ENCODE measurements around the gene FGFR3.

Gene FGFR3

DNA sequence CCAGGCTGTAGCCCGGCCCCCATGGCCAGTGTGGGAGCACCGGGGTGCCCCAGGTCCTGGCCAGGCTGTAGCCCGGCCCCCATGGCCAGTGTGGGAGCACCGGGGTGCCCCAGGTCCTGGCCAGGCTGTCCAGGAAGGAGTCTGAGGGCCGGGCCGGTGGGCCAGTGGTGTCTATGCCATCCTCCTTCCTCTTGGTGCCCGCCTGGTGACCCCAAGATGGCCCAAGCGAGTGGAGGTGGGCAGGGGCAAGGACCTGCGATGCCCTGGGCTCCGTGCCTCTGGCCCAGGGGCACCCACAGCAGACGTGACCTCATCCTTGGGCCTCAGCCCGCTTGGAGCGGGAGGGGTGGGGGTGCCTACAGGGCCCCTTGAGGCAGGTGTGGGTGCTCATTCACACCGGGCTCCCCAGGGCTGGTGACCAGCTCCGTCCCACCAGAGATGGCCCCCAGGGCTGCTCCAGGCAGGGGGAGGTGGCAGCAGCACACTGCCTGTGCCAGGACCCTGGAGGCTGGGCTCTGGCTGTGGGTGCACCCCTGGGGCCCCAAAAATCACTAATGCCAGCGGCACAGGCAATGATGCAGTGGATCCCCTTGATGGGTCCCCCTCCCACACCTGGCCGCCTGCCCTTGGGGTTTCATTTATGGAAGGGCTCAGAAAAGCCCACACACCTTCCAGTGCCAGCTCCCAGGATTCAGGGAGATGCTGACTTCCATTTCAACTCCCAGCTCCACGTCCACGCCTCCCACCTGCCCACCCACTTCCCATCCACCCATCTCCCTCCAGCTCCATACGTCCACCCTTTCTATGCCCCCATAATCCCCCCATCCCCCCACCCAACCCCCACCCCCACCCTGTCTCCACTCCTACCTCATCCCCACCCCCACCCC lies 36.0 kb upstream of the FGFR3 start:
- no peak for DNase-seq

- DNase-seq: no peak
Observed at GRCh38 chr4:1757836-1758235, 35.3 kb upstream of the FGFR3 start.

DNA sequence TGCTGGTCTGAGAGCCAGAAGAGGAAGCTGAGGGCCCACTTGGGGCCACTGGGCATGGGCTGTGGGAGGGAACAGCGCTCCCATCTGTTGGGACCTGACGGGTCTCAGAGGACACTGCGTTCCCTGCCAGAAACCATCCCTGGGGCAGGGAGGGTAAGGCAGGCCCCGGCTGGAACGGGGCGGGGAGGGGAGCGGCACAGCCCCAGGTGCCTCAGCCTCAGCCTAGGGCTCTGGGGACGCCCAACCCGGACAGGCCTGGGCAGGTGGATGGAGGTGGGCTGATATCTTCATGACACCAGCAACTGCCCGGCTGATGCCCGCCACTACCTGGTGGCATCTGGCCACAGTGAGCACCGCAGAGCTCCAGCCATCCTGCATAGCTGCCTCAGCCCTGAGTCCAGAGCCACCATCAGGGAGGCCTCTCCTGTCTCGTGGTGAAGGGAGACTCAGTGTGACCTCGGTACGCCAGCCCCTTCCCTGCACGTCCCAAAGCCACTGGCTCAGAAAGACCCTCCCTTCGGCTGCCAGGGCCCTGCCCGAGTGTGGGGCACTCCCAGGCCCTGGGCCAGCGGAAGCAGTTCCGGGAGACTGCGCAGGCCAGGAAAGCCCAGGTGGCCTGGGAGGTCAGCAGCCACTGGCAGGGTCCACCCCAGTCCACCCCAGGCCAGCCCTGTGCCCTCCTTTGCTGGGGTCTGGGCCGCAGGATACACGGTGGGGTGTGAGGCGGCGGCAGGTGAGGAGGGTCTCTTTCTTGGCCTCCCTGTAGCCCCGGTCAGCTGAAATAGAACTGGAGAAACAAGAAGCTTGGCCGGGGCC lies 34.6 kb upstream of the FGFR3 start:
- DNase-seq: no peak

GRCh38 chr4:1759170-1759817 lies 33.8 kb upstream of the FGFR3 start:
- DNase-seq: no peak

DNA sequence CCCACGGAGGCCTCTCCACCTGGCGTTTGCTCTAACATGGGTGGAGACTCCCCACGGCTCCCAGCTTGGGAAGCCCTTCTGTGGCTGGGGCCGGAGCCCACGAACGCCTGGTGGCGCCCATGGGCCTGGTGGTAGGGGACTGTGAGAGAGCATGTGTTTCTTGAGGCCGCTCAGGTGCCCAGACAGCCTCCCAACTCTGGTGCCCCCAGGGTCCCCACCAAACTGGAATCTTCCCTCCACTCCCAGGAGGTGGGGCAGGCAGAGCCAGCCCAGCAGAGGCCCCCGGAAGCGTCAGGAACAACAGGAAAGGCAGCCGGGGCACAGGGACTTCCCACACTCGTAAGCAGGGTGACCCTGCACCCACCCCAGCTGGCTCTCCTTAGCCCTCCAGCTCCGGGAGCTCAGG lies 33.3 kb upstream of the FGFR3 start:
- DNase-seq: no peak

GRCh38 chr4:1760521-1761071 lies 32.5 kb upstream of the FGFR3 start:
- DNase-seq: no peak

GRCh38 chr4:1761130-1761689 lies 31.9 kb upstream of the FGFR3 start:
- DNase-seq: no peak

GRCh38 chr4:1762264-1763010 lies 30.7 kb upstream of the FGFR3 start:
- no peak for DNase-seq

- DNase-seq: no peak
Observed at GRCh38 chr4:1763070-1763549, 30.0 kb upstream of the FGFR3 start.

DNA sequence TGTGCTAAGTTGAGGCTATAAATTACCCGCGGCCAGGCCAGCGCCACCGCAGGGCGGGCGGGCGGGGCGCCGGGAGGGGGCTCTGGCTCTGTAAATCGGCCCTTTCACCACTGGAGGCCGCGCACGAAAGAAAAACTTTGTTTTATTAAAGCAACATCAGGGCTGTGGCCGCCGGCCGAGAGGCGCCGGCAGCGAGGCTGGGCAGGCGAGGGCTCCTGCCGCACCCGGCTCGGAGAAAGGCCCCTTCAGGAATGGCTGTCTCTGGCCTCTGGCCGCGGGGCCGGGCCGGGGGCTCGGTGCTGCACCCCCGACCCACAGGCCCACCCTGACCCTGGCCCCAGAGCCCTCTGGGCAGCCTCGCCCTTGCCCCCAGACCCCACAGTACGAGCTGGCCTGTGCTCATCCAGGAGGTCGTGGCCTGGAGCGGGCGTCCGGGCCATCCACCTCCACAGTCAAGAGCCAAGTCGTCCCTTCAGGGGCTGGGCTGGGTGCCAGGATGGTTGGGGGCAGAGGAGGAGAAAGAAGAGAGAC lies 29.5 kb upstream of the FGFR3 start:
- no peak for DNase-seq

DNA sequence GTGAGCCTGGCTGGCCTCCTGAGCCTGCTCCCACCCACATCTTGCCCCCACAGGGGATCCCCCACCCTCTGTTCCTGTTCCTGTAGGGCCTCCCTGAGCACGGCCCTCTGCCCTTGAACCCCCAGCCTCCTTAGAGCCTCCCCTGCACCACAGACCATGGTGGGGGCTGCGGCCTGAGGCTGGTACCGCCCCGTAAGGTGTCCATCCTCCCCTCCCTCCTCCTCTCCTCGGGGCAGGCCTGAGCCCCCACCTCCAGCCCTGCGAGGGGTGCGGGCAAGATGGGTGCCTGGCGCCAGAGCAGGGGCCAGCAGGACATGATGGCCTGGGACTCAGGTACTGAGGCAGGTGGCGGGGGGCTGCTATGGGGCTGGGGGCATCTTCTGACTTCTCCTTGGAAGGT lies 28.4 kb upstream of the FGFR3 start:
- no peak for DNase-seq

DNA sequence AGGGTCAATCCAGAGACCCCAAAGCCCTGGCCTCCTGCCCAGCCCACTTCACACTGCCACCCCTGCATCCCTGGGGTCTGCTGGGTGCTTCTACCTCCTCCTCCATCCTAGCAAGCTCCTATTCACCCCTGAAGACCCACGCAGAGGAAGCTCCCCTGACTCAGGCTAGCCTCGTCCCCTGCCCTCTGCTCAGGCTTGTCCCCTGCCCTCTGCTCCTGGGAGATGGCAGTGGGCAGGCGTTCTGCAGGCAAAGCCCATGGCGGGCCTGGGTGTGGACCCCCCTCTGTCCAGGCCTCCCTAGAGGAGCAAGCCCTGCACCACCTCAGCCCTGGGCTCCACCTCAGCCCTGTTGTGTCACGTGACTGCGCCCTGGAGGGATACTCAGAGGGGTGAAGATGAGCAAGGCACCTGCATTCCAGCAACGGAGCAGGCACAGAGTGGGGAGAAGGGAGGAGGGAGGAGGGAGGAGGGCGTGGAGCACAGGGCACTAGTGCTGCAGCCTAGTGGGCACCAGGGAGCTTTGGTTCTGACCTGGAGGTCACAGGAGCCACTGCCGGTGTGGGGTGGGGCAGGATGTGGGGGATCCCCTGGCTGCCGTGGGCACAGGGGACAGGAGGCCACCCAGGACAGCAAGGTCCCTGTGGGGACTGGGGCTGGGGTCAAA lies 27.6 kb upstream of the FGFR3 start:
- DNase-seq: no peak

DNA sequence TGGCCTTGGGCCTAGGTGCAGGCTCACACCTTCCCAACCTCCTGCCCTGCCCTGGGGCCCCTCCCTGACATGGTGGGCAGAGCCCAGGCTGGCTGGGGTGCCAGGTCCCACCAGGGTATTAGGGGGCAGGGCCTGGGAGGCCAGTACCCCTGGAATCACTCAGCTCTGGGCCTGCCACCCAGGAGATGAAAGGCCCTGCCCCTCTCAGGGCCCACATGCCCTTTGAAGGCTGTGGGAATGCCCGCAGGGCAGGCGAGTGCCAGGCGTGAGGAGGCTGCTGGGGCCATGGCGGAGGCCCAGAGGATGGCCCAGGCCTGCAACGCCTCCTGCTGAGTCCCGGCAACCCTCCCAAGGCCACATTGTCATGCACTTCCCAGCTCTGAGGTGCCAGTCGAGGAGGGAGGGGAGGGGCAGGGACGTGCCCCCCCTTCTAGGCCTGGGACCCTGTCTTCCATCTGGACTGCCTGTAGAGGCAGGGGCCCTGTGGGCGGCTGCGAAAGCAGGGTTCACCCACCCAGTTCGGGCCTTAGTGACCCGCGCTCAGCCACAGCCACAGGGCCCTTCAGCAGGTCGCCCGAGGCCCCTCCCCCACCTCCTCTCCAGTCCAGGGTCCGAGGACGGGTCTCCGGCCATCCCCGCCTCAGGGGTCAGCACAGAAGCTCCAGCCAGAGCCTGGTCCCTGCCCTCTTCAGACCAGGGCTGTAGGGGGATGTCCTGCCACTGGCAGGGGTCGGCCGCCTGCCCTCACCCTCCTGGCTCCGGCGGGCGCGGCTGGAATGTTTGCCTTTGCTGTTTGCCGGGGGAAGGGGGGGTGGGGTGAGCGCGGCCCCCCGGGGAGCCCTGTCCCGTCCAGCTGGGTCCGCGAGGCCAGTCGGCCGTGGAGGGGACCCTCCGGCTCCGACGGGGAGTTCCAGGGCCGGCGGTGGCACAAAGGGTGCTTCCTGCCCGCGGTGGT lies 26.7 kb upstream of the FGFR3 start:
- no peak for DNase-seq

DNA sequence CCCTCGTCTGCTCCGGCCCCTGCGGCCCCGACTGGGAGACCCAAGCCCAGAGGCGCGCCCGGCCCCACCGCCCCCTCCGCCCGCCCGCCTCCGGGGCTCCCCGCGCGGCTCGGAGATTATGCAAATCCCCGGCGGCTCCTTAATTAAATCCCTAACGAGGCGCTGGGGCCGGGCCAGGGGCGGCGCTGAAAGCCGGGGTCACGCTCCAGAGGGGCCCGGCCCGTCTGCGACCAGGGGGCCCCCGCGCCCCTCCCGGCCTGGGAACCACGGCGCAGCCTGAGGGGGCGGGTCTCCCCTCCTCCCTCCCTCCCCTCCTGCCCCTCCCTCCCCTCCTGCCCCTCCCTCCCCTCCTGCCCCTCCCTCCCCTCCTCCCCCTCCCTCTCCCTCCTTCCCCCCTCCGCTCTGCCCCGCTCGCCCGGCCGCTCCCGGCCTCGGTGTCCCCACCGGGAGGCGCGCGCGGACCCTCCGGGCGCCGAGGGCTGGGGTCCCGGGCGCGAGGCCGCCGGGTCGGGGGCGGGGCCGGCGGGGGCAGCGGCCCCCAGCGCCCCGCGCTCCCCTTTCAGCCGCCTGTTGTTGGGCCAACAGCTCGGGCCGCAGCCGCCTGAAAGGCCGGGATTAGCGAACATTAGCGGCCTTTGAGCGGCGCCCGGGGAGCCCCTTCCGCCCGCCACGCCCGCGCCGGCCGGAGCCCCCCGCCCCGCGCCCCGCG lies 25.9 kb upstream of the FGFR3 start:
- no peak for DNase-seq

DNA sequence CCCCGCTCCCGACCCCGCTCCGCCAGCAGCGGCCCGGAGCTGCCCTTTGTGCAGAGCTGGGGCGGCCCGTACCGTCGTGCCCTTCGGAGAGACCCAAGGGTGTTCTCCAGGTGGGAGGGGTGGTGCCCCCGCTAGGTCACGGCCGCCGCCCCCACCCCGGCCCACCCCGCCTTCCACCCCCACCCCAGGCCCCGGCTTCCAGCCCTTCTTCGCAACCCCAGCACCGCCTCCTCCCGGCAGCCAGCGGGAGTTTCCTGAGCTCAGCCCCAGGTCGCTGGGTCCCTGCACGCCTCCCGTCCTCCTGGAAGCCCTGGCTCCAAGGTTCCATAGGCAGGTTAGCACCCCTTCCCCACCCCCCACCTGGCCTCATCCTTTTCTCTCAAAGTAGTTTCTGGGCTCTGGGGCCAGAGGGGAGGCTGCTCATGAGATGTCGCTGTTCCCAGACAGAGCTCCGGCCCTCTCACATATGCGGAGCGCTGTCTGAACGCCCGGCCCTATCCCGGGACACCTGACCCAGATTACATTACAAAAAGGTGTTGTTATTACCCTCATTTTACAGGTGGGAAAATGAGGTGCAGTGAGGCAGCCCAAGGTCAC lies 25.2 kb upstream of the FGFR3 start:
- no peak for DNase-seq

GRCh38 chr4:1768367-1769034 lies 24.6 kb upstream of the FGFR3 start:
- DNase-seq: no peak

GRCh38 chr4:1769692-1770091 lies 23.4 kb upstream of the FGFR3 start:
- no peak for DNase-seq

GRCh38 chr4:1770245-1770644 lies 22.8 kb upstream of the FGFR3 start:
- no peak for DNase-seq
